Nephron (organoid): Measurements from ENCODE around the gene DNAJB9.
"Not testable (repeated sequence)": the region's sequence is repeated elsewhere in the genome, so short reads cannot be mapped to it uniquely, and the experiment has no call there.

Experiments used
- H3K27ac Mint-ChIP-seq, 3 experiments: 2 replicates each; pipeline ENCODE4 v1.8.0; 2020; ENCODE audit warnings: mixed read lengths in 3 of 3, mild to moderate bottlenecking in 2 of 3, moderate library complexity in 1 of 3
- H3K27me3 Mint-ChIP-seq: 2 replicates; pipeline ENCODE4 v1.8.0; 2021; ENCODE audit warnings: low read depth, mild to moderate bottlenecking, moderate library complexity, mixed read lengths
- H3K36me3 Mint-ChIP-seq: 2 replicates; pipeline ENCODE4 v1.8.0; 2020; ENCODE audit warnings: low read depth, mixed read lengths
- H3K4me1 Mint-ChIP-seq: 2 replicates; pipeline ENCODE4 v1.8.0; 2020; ENCODE audit warnings: mixed read lengths
- H3K4me3 Mint-ChIP-seq, 3 experiments: 2 replicates each; pipeline ENCODE4 v1.8.0; 2020; ENCODE audit warnings: mild to moderate bottlenecking in 3 of 3, mixed read lengths in 3 of 3, moderate library complexity in 2 of 3
- H3K9me3 Mint-ChIP-seq: 2 replicates; pipeline ENCODE4 v1.8.0; 2020; ENCODE audit warnings: mixed read lengths
- CTCF ChIP-seq, 3 experiments: fragments of 200-600 bp; sonication (generic); IDR thresholded peaks; one replicate each; pipeline ENCODE4 v1.5.0; 2021; ENCODE audit warnings: antibody characterized with exemption in 3 of 3; ENCODE audit not compliant: unreplicated experiment in 3 of 3

Gene DNAJB9

GRCh38 chr7:108528183-108528712 lies 41.4 kb upstream of the DNAJB9 start:
- Mint-ChIP-seq H3K36me3 (no peaks in the 10 kb centered on the region), H3K9me3 (no peaks in the 10 kb centered on the region), H3K4me3 (peak overlapping the region; percentile 59 to 79 (median 67)), H3K4me1 (peaks cover 16% of the 10 kb centered on the region), H3K27me3 (no peaks in the 10 kb centered on the region), H3K27ac (peak overlapping the region; percentile 8 to 73 (median 33))
- no peak for TF ChIP-seq CTCF (IDR thresholded peaks at IDR 0.05; ENCODE audit: unreplicated experiment in 3 of 3)

- H3K9me3 Mint-ChIP-seq: no peaks in the 10 kb centered on the region
- H3K27ac Mint-ChIP-seq: no peak overlapping the region
- no peaks in the 10 kb centered on the region for H3K36me3 Mint-ChIP-seq
- no peak for TF ChIP-seq CTCF (IDR thresholded peaks at IDR 0.05; ENCODE audit: unreplicated experiment in 3 of 3)
- H3K4me3 Mint-ChIP-seq: no peak overlapping the region
- H3K27me3 Mint-ChIP-seq: no peaks in the 10 kb centered on the region
- peaks cover 5% of the 10 kb centered on the region for H3K4me1 Mint-ChIP-seq
Measured at GRCh38 chr7:108529341-108529740, 40.3 kb upstream of the DNAJB9 start.

- no peak for TF ChIP-seq CTCF (IDR thresholded peaks at IDR 0.05; ENCODE audit: unreplicated experiment in 3 of 3)
- Mint-ChIP-seq H3K27me3 (no peaks in the 10 kb centered on the region), H3K9me3 (no peaks in the 10 kb centered on the region), H3K36me3 (no peaks in the 10 kb centered on the region), H3K4me3 (no peak overlapping the region), H3K27ac (no peak overlapping the region), H3K4me1 (no peaks in the 10 kb centered on the region)
Measured at GRCh38 chr7:108533712-108534111, 36.0 kb upstream of the DNAJB9 start.

GRCh38 chr7:108535257-108535656 lies 34.4 kb upstream of the DNAJB9 start:
- H3K9me3 Mint-ChIP-seq: no peaks in the 10 kb centered on the region
- H3K27ac Mint-ChIP-seq: no peak overlapping the region
- no peak for TF ChIP-seq CTCF (IDR thresholded peaks at IDR 0.05; ENCODE audit: unreplicated experiment in 3 of 3)
- H3K4me3 Mint-ChIP-seq: no peak overlapping the region
- H3K36me3 Mint-ChIP-seq: no peaks in the 10 kb centered on the region
- H3K4me1 Mint-ChIP-seq: no peaks in the 10 kb centered on the region
- H3K27me3 Mint-ChIP-seq: no peaks in the 10 kb centered on the region

GRCh38 chr7:108535744-108536143 lies 33.9 kb upstream of the DNAJB9 start:
- Mint-ChIP-seq H3K4me1 (no peaks in the 10 kb centered on the region), H3K27ac (no peak overlapping the region), H3K9me3 (no peaks in the 10 kb centered on the region), H3K36me3 (no peaks in the 10 kb centered on the region), H3K4me3 (no peak overlapping the region), H3K27me3 (no peaks in the 10 kb centered on the region)
- no peak for TF ChIP-seq CTCF (IDR thresholded peaks at IDR 0.05; ENCODE audit: unreplicated experiment in 3 of 3)

GRCh38 chr7:108537229-108537628 lies 32.4 kb upstream of the DNAJB9 start:
- TF ChIP-seq CTCF (IDR thresholded peaks at IDR 0.05; ENCODE audit: unreplicated experiment in 3 of 3): no peak
- Mint-ChIP-seq H3K27ac (no peak overlapping the region), H3K9me3 (no peaks in the 10 kb centered on the region), H3K36me3 (no peaks in the 10 kb centered on the region), H3K4me1 (no peaks in the 10 kb centered on the region), H3K27me3 (no peaks in the 10 kb centered on the region), H3K4me3 (no peak overlapping the region)

GRCh38 chr7:108538236-108538635 lies 31.4 kb upstream of the DNAJB9 start:
- H3K4me3 Mint-ChIP-seq, H3K4me1 Mint-ChIP-seq, H3K27me3 Mint-ChIP-seq, H3K36me3 Mint-ChIP-seq, H3K27ac Mint-ChIP-seq, H3K9me3 Mint-ChIP-seq: not testable (repeated sequence)

GRCh38 chr7:108538685-108539084 lies 31.0 kb upstream of the DNAJB9 start:
- not testable (repeated sequence) for H3K4me1 Mint-ChIP-seq, H3K4me3 Mint-ChIP-seq, H3K9me3 Mint-ChIP-seq, H3K27me3 Mint-ChIP-seq, H3K27ac Mint-ChIP-seq, H3K36me3 Mint-ChIP-seq
